Astrocyte of the spinal cord (primary cell): ENCODE results near the gene SZRD1.

Source experiments
- DNase-seq: peaks from one replicate; pipeline ENCODE4 v3.0.0; 2011; ENCODE audit warnings: low read depth, low spot score
- H3K4me3 ChIP-seq: 2 replicates; pipeline ENCODE4 v1.5.1; 2011; ENCODE audit warnings: low read depth, mild to moderate bottlenecking, low read length, moderate library complexity
- in situ Hi-C: cut with HindIII; loops from 2 replicates; pipeline ENCODE4 v1.10.0; 2017; ENCODE audit warnings: low sequenced_read_pairs
- TF ChIP-seq, protein P1 (sequence below): IDR thresholded peaks from 2 replicates; pipeline ENCODE4 v1.5.1; 2012; ENCODE audit warnings: low read depth, mild to moderate bottlenecking, low read length, inconsistent platforms

The SZRD1 gene

GRCh38 chr1:16386454-16387113, 19.5 kb downstream of the SZRD1 start:
- in situ Hi-C loops = no loop called here
- peak; percentile 76 for DNase-seq
- no peak overlapping the region for H3K4me3 ChIP-seq
- TF ChIP-seq, protein P1, sequence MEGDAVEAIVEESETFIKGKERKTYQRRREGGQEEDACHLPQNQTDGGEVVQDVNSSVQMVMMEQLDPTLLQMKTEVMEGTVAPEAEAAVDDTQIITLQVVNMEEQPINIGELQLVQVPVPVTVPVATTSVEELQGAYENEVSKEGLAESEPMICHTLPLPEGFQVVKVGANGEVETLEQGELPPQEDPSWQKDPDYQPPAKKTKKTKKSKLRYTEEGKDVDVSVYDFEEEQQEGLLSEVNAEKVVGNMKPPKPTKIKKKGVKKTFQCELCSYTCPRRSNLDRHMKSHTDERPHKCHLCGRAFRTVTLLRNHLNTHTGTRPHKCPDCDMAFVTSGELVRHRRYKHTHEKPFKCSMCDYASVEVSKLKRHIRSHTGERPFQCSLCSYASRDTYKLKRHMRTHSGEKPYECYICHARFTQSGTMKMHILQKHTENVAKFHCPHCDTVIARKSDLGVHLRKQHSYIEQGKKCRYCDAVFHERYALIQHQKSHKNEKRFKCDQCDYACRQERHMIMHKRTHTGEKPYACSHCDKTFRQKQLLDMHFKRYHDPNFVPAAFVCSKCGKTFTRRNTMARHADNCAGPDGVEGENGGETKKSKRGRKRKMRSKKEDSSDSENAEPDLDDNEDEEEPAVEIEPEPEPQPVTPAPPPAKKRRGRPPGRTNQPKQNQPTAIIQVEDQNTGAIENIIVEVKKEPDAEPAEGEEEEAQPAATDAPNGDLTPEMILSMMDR = no peak

DNA sequence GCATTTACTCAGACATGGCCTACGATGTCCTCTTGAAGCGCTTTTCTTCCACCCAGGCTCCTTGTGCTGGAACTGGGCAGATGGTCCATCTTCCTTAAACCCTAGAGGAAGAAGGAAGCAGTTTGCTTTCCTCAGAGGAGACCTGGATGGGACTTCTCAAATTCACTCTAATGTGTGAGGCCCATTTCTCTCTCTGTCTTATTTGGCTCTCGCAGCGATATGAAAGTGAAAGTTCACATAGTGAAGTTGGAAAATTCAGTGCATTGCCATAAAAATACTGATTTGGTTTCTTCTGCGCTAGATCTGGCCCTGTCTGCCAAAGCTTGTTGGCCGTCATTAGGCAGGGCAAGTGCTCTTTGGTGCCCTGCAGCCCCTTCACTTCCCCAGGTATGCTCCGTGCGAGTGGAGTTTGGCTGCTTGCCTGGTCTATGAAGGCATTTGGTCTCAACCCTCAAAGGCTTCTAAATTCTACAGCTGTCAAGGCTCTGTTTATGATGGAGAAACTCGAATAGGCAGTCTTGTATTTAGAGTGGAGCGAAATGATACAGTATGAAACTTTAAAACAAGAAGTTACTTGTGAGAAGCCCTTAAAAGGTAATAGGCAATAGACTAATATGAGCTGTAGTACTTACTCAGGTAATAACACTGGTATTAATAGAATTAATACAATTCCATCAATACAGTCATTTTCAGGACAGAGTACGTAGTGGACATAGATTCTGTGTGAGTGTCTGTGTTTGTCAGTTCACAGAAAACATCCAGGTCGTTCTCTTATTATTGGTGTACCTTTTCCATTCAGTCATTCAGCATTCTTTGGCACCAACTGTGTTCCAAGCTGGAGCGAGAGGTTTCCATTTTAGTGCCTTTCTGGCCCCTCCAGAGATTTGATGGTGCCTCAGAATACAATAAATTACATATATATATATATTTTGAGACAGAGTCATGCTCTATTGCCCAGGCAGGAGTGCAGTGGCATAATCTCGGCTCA, 20.5 kb downstream of the SZRD1 start:
- in situ Hi-C loops = no loop called here
- DNase-seq = peak; percentile 23
- no peak overlapping the region for H3K4me3 ChIP-seq
- TF ChIP-seq, protein P1 = no peak

DNA sequence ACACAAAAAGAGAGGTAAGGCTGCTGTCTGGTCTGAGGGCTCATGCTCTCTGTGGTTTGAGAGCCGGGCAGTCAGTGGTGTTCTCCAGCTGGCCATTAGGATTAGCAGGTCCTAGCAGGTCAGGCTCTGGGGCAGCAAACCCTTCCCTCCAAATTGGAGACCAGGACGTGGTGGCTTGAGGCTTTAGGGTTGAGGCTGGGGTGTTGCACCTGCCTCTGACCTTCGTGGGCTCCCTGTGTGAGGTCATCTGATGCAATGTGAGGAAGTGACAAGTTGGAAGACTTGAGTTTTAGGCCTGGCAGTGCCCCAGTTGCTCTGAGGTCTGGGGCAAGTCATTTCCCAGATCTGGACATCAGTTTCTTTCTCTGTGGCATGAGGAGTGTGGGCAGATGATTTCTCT, 24.4 kb downstream of the SZRD1 start:
- no peak for DNase-seq

DNA sequence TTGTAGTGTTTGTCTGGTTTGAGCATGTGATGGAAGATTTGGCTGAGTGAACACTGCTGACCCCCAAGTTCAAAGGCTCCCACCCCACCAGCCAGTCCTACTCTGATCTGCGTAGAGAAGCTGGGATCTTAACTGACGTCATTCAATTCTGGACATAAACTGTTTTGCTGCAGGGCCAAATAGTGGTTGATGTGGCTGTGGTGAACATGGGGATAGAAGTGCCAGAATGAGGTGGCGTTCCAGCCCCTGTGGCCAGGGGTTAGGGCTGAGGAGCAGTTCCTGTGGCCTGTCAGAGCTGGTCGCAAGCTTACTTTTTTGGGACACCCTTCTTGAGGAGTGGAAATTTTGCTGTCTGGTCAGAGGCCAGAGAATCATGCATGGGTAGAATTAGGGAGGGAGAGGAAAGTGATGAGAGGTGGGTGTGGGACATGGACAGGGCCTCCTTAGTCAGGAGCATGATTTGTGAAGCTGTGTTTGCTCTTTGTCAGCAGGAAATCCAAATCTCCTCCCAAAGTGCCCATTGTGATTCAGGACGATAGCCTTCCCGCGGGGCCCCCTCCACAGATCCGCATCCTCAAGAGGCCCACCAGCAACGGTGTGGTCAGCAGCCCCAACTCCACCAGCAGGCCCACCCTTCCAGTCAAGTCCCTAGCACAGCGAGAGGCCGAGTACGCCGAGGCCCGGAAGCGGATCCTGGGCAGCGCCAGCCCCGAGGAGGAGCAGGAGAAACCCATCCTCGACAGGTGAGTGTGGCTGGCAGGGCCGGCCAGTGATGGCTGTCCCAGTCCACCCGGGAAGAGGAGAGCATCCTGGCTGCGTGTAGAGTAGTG, 25.9 kb downstream of the SZRD1 start:
- in situ Hi-C loops = no loop called here
- DNase-seq = no peak
- no peak overlapping the region for H3K4me3 ChIP-seq
- TF ChIP-seq, protein P1 = no peak

More for the DNA sequence above, 24.4 kb downstream of the SZRD1 start:
- in situ Hi-C loops = no loop called here
- no peak overlapping the region for H3K4me3 ChIP-seq
- TF ChIP-seq, protein P1 = no peak

GRCh38 chr1:16393570-16394521, 26.8 kb downstream of the SZRD1 start:
- TF ChIP-seq, protein P1 = no peak
- H3K4me3 ChIP-seq = no peak overlapping the region
- in situ Hi-C loops = no loop called here
- DNase-seq = no peak
